Measurements from ENCODE around the gene APP. TPM values are rescaled to one million over a fixed set of nuclear protein-coding genes. Genes with fewer than 3 reads are reported as not detected.

The APP gene
- total and polyA plus RNA-seq, 7 donors = 37.7 to 118 (median 56.6) TPM

- TF ChIP-seq, protein P1, sequence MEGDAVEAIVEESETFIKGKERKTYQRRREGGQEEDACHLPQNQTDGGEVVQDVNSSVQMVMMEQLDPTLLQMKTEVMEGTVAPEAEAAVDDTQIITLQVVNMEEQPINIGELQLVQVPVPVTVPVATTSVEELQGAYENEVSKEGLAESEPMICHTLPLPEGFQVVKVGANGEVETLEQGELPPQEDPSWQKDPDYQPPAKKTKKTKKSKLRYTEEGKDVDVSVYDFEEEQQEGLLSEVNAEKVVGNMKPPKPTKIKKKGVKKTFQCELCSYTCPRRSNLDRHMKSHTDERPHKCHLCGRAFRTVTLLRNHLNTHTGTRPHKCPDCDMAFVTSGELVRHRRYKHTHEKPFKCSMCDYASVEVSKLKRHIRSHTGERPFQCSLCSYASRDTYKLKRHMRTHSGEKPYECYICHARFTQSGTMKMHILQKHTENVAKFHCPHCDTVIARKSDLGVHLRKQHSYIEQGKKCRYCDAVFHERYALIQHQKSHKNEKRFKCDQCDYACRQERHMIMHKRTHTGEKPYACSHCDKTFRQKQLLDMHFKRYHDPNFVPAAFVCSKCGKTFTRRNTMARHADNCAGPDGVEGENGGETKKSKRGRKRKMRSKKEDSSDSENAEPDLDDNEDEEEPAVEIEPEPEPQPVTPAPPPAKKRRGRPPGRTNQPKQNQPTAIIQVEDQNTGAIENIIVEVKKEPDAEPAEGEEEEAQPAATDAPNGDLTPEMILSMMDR (IDR thresholded peaks at IDR 0.05) = no peak
- intact Hi-C loops (cut with DNase I) = no loop called here
- Histone ChIP-seq H3K27ac (no peak overlapping the region), H3K4me1 (no peaks in the 10 kb centered on the region), H3K4me3 (no peak overlapping the region), H3K27me3 (ENCODE audit: insufficient read depth in 3 of 3, low read length in 2 of 3) (peaks cover 0 to 3% (median 0%) of the 10 kb centered on the region in 3 donors), H3K9me3 (no peaks in the 10 kb centered on the region), H3K36me3 (ENCODE audit: insufficient read depth in 1 of 2, low read depth in 1 of 2) (no peaks in the 10 kb centered on the region)
- no peak for DNase-seq
- 18 to 25% (median 21%) methylated on average over 4 of the region's 4 CpGs for WGBS, 3 donors
- no peak for ATAC-seq
Measured at GRCh38 chr21:25837533-25838265, 332.9 kb downstream of the APP start.

DNA sequence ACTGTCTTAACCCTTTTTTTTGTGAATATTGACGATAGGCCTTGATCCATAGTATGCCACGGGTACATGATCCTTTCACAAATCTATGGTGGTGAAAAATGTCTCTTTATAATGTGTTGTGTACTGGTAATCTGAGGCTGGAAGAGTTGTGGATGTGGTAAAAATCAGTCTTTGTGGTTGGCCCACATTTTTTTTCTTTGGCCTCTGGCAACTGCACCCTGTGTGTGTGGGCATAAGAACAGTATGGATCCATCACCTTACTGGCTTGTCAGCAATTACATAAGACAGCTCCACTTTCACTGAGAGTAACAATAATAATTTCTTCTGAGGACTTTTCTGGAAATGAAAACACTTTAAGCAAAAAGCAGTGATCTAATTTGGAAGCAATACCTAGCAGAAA lies 334.2 kb downstream of the APP start:
- Histone ChIP-seq H3K9me3 (no peaks in the 10 kb centered on the region), H3K36me3 (ENCODE audit: insufficient read depth in 1 of 2, low read depth in 1 of 2) (no peaks in the 10 kb centered on the region), H3K4me1 (no peaks in the 10 kb centered on the region), H3K4me3 (no peak overlapping the region), H3K27me3 (ENCODE audit: insufficient read depth in 3 of 3, low read length in 2 of 3) (peaks cover 0 to 3% (median 0%) of the 10 kb centered on the region in 3 donors), H3K27ac (no peak overlapping the region)
- no peak for ATAC-seq
- intact Hi-C loops (cut with DNase I) = no loop called here
- 87 to 95% (median 90%) methylated on average over 2 of the region's 2 CpGs for WGBS, 3 donors
- TF ChIP-seq, protein P1 (IDR thresholded peaks at IDR 0.05) = no peak
- no peak for DNase-seq

DNA sequence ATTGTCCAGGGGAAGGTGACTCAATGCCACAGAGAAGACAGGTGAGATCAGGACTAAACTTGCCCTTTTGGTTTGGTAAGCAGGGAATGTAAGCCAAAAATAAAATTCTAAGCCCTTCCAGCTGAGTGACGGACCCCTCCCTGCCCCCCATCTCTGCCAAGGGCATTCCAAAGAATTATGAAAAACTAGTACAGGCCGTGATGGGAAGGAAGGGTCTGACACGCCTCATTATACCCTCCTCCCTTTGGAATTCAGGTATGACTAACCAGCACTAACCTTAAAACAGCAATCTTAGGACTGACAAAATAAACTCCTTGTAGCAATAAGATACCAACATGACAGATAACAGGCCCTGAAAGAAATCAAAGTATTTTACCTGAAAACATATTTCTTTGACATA lies 336.2 kb downstream of the APP start:
- Histone ChIP-seq H3K9me3 (no peaks in the 10 kb centered on the region), H3K4me3 (no peak overlapping the region), H3K4me1 (no peaks in the 10 kb centered on the region), H3K27ac (no peak overlapping the region), H3K36me3 (ENCODE audit: insufficient read depth in 1 of 2, low read depth in 1 of 2) (no peaks in the 10 kb centered on the region), H3K27me3 (ENCODE audit: insufficient read depth in 3 of 3, low read length in 2 of 3) (no peaks in the 10 kb centered on the region)
- DNase-seq = no peak
- 59 to 69% (median 66%) methylated on average over 3 of the region's 3 CpGs for WGBS, 3 donors
- intact Hi-C loops (cut with DNase I) = no loop called here
- TF ChIP-seq, protein P1 (IDR thresholded peaks at IDR 0.05) = no peak
- ATAC-seq = no peak

DNA sequence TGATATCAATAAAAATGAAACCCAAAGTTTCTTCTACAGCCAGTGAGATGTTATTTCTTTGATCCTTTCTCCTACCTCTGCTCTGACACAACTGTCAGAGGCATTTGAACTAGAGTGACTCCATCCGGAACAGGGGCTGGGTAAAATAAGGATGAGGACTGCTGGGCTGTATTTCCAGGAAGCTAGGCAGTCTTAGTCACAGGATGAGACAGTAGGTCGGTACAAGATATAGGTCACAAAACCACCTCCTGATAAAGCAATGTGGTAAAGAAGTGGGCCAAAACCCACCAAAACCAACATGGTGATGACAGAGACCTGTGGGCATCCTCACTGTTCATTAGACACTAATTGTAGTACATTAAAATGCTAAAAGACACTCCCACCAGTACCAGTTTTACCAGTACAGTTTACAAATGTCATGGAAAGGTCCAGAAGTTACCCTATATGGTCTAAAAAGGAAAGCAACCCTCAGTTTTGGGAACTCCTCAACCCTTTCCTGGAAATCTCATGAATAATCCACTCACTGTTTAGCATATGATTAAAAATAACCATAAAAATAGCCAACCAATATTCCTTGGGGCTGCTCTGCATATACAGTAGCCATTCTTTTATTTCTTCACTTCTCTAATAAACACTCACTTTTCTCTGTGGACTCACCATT lies 339.1 kb downstream of the APP start:
- H3K4me3 ChIP-seq = no peak overlapping the region
- no peaks in the 10 kb centered on the region for H3K9me3 ChIP-seq
- H3K36me3 ChIP-seq (ENCODE audit: insufficient read depth in 1 of 2, low read depth in 1 of 2) = no peaks in the 10 kb centered on the region
- intact Hi-C loops (cut with DNase I) = no loop called here
- ATAC-seq (no peak), DNase-seq (no peak)
- TF ChIP-seq, protein P1 (IDR thresholded peaks at IDR 0.05) = no peak
- no peaks in the 10 kb centered on the region for H3K27me3 ChIP-seq (ENCODE audit: insufficient read depth in 3 of 3, low read length in 2 of 3)
- no peaks in the 10 kb centered on the region for H3K4me1 ChIP-seq
- H3K27ac ChIP-seq = no peak overlapping the region
- WGBS, 3 donors = 81 to 83% (median 81%) methylated on average over 2 of the region's 2 CpGs

Data from psoas muscle (tissue), 8 donors.